NCI-H2196 (cell line): ENCODE measurements around the gene CHST11.

Source experiments
- DNase-seq: peaks from one replicate; lab custom pipeline; 2025; ENCODE audit not compliant: unreplicated experiment; lab: John Stamatoyannopoulos, UW

CHST11 gene

DNA sequence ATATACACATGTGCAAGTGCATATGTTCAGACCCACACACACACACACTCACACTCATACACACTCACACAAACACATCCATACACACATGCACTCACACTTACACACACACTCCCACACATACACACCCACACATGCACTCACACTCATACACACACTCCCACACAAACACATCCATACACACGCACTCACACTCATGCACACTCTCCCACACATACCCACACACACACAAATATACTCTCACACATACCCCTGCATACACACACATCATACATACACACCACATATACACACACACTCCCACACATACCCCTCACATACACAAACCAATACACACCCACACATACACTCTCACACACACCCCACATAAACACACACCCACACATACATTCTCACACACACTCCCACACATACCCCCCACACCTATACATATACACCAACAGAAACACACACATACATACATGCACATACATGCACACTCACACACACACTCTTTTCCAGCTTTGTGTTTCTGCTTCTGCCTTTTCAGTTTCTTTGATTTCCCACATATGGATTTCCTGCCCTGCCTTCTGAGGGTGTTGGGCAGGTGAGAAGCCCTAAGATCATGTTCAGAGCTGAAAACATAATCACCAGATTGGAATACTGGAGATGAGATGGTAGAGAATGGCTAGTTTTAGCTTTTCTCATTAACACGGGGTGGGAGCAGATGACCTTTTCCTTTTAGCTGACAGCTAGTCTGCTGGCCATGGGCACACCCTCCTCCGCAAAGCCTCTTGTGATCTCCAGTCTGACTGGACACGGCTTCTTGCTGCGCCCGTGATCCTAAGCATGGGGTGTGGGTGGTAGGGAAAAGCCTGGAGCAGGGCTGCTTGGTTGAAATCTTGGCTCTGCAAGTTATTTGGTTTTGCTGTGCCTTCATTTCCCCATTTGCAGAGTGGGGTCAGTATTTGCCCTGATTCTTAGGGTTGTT, 214.0 kb downstream of the CHST11 start:
- no peak for DNase-seq

DNA sequence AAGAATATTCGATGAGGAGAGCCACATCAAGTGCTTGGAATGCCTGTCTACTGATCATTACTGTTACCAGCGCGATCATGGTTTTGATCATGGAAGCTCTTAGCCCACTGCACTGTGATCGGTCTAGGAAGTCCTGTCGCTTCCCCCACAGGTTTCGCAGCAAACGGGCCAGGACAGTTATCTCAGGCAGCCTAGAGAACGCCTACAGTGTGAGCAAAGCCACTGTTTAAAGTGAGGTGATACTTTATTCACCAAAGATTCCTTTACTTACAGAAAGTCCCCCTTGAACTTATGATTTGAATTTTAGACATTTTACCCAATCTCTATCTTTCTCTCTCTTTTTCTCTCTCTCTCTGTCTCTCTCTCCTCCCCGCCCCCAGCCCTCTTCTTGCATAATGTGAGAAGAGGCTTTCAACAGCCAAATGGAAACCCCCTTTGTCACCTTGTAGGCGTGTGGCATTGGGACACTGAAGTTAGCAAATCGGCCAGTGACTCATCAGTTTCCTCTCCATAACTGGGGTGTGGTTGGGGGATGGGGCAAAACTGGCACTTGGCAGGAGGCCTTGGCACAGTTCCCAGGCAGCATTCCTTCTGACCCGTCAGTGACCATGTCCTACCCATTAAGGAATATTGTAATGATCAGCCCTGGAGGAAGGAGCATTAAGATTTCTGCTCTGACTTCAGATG, 214.8 kb downstream of the CHST11 start:
- peak; percentile 61 for DNase-seq

DNA sequence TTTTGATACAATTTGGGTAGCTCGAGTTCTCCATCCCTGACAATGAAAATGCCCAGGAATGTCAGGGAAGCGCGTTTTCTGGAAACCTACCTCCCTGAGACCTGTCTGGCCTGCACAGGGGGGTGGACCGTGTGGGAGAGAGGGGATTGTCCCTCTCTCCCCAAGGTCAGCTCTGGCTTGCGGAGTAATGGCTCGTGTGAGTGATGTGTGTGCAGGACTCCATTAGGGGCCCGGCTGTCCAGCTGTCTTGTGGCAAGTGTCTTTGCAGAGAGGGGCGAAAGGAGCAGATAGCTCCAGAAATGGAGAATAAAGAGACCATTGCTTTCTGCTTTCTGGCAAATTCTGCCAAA, 215.3 kb downstream of the CHST11 start:
- no peak for DNase-seq

DNA sequence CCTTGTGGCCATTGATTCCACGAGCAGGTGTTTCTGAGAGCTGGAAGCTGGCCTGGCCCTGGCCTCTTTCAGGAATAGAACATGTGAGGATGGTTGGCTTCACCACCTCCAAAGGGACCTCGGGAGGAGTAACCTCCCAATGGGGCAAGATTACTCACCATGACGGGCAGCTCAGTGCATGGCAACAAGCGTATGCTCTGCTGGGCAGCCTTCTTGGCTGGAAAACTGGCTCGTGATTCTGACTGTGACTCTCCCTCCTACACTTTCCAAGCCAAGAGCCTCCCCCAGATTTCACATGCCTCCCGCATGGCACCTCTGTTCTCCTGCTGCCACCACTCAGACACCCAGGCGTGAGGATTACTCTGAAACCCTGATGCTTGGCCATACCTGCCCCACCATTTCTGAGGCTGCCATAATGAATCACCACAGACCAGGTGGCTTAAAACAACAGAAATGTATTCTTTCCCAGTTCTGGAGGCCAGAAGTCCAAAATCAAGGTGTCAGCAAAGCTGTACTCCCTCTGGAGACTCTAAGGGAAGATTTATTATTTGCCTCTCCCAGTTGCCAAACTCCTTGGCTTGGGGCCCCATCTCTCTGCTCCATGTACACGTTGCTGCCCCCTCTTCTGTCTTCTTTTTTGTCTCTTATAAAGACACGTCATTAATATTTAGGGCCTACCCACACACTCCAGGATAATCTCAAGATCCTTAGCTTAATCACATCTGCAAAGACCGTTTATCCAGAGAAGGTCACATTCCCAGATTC, 215.9 kb downstream of the CHST11 start:
- DNase-seq = no peak

DNA sequence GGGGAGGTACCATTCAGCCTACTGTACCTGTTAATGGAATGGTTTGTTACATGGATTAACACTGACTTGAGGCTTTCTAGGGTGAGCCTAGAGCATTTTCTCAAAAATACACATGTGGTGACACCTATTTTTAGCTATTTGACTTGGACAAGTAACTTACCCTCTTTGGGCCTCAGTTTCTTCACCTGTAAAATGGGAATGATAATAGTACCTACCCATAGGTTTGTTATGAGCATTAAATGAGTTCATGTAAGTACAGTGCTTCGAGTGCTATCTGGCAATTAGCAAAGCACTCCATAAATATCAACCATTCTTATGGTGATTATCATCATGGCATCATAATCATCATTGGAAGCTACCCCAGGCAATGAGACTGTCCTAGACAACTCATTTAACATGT, 216.5 kb downstream of the CHST11 start:
- no peak for DNase-seq

DNA sequence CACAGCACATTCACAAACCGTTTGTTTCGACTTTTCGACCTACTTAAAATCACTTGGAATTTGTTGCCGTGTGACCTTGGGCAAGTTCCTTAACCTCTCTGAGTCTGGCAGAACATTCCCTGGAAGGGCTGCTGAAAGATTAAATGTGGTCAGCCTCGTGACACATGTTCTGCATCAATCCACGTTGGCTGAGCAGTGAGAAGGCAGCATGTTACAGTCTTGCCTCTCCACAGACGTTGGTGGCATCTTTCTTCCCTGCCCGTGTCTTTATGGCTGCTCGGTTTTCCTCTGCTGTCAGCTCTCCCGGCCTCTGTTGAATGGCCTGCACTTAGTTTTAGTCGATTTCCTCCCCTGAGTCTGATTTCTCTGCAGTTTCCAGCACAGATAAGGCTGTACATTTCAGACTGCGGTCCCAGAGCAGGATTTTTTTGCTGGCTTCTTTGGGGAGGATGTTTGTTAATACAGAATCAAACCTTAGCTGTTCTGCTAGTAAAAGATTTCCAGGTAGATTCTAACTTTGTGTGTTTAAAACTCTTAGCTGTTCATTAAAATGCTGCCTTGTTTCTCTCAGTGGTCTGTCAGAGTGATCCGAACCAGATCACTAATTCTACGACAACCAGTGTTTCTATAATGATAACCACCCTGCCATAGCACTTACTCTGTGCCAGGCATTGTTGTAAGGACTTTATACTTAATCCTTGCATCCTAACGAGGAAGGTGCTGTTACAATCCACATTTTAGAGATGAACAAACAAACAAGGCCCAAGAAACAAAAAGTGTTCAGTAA, 217.1 kb downstream of the CHST11 start:
- no peak for DNase-seq

DNA sequence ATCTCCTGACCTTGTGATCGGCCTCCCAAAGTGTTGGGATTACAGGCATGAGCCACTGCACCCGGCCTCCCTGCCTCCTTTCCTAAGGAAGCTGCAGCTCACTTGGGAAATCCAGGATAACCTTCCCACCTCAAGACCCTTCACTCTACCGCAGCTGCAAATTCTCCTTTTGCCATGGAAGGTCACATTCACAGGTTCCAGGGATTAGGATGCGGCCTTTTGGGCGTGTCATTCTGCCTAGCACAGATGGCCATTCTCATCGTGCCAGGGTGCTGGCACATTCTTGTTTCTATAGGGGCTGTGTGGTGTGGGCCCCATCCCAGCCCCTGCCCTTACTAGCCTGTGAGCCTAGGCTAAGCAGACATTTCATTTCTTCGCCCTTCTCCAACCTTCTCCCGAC, 219.9 kb downstream of the CHST11 start:
- no peak for DNase-seq

DNA sequence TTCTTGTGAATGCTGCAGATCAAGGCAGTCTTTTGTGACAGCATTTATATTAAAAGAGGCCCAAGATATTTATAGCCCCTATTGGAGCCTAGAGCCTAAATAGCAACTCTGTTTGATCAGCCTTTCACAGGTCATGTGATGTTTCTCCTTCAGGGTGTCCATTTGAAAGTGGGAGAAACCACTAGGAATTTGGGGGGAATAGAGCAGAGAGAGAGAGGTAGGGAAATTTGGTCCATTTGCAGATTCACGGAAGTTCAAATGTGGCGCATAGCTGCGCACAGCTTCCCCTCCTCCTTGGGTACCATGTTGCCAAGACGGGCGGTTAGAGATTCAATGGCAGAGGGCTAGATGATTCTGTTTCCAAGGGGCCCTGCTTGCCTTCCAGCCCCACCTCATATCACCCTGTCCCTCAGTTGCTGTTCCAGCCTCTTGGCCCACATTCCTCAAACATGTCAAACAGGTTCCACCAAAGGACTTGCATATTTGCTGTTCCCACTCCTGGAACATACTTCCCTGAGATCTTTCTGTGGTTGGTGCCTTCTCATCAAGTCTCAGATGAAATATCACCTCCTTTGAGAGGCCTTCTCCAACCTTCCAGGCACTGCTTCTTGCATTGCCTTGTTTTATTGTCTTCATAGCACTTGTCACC, 220.8 kb downstream of the CHST11 start:
- DNase-seq = no peak

DNA sequence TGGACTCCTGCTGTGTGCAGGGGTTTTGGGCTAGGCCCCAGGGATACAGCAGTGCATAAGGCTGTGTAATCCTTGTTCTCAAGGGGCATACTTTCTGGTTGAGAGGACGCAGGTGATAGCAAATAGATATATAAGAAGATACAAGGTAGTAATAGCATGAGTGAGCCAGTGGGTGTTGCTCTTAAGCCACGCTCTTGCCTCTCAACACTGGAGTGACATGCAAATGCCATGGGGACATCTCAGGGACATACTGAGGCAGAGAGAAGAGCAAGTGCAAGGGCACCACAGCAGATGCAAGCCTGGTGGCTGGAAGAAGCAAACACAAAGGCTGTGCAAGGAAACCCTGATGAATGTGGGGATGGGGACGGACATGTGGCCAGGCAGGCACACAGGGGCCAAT, 223.3 kb downstream of the CHST11 start:
- DNase-seq = no peak

DNA sequence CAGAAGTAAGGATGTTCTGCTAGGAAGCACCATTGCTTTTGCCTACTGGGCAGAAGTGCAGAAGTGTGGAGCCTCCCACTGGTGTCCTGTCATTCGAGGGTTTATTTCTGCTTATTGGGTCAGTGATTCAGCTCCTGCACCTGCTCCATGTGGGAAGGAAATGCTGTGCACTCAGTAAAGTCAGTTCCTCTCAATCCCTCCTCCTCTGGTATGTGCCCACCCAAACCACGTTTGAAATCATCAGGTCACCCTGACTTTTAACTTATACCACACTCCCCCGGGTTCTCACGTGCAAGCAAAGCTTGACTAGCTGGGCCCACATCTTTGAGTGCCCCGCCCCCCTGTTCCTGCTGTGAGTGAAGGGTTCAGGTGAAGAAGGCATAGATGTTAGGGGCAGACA, 223.7 kb downstream of the CHST11 start:
- DNase-seq = no peak

DNA sequence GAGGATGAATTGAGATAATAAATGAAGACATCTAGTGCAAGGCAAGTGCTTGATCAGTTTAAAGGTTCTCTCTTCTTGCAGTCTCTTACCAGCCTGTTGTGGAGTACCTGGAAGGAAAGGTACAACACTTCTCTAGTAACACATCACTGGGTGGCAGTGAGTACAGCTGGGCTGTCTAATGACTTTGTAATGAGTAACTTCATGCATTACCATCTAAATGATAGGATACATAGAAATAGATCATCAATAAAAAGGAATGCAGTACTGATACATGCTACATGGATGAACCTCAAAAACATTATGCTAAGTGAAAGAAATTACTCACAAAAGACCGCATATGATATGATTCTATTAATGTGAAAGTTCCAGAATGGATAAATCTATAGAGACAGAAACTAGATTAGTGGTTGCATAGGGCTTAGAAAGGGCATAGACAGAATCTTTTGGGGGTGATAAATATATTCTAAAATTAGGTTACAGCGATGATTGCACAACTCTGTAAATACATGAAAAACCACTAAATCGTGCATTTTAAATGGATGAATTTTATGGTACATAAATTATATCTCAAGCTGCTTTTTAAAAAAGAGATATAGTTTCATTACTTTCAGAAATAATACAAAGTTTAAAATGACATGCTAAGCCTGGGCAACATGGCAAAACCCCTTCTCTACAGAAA, 224.4 kb downstream of the CHST11 start:
- DNase-seq = no peak

DNA sequence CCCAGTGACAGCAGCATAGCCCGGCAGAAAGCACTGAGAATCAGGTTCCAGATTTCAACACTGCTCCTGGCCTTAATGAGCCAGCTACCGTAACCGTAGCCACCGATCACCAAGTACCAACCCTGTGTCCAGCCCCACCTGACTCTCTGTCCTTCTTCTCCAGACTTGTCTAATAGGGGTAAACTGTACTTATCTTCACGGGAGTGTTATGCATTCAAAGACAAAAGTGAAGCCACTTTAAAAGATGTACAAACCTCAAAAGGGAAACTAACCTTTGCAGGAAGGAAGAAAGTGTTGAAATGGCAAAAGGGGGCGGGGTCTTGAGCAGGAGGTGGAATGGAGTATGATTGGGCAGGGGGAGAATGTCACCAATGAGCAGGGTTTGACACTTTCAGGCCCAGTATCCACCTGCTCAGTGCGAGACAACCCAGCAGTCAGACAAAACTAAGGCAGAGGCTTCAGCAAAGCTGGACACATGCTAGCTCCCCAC, 226.1 kb downstream of the CHST11 start:
- DNase-seq = no peak

DNA sequence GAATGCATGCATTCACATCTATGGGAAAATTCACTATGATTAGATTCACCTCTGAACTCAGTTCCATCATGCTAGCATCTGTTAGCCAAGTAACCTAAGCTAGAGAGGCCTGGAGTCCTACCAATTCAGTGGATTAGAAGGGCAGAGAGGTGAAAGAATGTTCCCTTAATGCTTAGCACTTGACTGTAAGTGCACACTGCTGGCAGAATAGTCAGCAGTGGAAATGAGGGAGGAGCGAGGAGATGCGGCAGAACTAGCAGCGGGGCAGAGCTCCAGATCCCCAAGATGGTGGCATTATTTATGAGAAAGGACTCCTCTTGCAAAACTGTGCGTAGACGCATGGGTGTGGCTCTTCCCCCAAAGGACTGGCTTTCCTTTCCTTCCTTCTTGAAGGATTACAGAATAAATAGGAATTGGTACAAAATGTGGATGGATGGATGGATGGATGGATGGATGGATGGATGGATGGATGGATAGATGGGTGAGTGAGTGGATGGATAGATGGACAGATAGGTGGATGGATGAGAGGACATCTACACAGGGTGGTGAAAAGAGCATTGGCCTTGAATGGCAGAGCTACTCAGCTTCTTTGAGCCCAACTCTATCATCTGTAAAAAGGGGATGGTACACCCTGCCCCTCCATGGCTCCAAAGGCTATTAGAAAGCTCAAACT, 227.2 kb downstream of the CHST11 start:
- DNase-seq = no peak

DNA sequence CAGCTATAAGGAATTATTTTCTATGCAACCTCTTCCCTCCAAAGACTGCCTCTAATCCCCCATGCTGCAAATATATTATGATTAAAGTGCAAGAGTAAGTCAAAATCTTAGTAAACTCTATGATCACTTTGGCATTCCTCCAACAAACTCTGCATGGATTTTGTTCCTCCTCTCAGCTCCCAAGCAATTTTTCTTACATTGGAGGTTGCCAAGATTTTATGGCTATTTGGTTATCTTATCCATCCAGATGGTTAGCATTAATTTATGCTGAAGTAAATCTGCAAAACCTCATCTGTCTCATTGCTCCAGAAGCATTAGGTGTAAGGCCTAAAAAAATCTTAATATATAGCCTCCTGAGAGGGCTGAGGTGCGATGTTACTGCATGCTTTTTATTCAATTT, 228.1 kb downstream of the CHST11 start:
- peak; percentile 12 for DNase-seq

DNA sequence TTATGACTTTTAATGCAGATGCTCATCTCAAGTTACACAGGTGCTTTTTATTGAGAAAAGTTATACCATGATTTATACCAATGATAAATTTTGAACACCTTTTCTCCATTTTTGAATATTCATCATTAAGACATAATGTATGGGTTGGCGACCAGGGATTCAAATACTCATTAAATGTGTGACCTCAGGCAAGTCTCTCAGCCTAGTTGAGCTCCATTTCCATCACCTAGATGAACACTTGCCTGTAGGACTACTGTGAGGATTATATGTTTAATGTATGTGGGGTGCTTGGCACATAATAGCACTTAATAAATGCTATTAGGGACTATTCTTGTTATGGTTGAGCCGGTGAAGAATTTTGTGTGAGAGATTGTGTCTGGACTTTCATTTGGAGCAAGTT, 228.6 kb downstream of the CHST11 start:
- DNase-seq = no peak

DNA sequence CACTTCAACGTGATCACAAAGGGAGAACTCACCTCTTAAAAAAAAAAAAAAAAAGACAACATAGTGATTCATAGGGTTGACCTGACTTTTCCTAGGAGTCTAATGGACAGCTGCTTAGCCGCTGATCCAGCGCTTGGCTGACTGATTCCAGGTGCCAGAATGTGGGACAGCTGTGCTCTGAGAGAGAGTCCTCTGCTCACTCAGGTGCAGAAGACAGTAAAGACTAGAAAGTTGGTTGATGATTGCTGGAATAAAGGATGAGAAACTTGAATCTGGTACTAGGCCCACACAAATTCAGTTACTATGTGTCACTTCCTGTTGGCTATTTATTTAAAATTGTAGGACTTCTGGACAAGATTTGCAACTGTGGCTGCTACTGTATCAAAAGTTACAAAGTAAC, 229.4 kb downstream of the CHST11 start:
- DNase-seq = no peak

DNA sequence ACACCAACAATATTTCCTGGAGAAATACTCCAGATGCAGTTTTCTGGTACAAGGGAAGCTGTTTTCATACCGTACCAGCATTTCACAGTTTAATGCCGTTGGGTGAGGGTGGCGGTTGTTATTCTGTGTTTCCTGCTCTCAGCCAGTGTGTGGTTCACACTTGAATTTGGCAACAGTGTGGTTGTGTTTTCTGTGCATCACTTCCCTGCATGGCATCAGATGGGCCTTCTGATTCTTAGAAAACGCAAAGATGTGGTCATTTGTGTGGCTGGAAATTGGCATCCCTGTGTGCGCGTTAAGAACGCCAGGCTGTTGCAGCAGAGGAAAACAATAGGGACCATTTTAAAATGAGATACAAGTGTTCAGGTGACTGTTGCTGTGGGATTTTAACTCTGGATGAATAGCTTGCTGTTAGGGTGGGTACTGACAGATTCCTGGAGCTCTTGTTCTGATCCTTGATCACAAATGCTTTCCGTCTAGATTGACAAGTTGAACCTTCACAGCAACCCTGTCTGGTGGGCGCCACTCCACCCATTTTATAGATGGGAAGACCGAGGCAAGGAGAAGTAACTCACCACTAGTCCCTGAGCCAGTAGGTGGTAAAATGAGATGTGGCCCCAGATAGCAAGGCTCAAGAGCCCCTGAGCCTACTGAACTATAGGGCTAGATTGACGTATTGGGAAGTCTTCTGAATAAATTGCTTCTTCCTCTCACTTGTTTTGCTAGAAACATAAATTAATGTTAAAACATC, 231.2 kb downstream of the CHST11 start:
- no peak for DNase-seq

DNA sequence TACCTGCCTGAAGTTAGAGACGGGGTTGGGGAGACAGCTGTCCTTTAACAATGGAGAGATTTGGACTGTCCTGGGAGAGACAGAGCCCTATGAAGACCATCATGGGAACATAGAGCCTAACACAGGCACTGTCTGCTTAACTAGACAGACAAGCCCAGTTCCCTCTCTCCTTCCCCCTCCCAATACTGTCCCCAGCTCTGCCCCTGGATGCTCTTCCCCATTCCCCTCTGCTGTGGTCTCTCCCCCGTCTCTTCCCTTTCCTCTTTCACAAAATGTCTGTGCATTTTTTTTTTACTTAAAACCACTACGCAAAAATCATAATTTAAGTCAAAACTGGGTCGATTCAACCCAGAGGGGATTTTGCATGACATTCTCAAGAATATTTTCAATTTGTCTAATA, 232.9 kb downstream of the CHST11 start:
- DNase-seq = no peak
